IMR-90 (cell line): ENCODE data around the gene RUNX2. TPM values are rescaled to one million over a fixed set of nuclear protein-coding genes. Genes with fewer than 3 reads are reported as not detected.
A peak's percentile ranks its signal among the peaks of the same experiment; 100 is the strongest.

ENCODE experiments used
- ATAC-seq: fragments of 200-7000 bp; cut with Tn5 transposase; 2 replicates; pipeline ENCODE4 v1.9.1; 2020; ENCODE audit warnings: low read depth, mild to moderate bottlenecking, moderate library complexity
- BruUV-seq: library from RNA; stranded (reverse); fragments of 400-500 nt; replicated peaks from 2 replicates; lab custom pipeline; 2021; lab: Mats Ljungman, UMichigan
- CTCF ChIA-PET: fragments of 300-600 bp; formaldehyde crosslinking; extraction: SDS; loops from one replicate; lab custom pipeline; 2021; ENCODE audit warnings: antibody characterized with exemption; lab: Yijun Ruan, JAX
- POLR2A ChIA-PET: fragments of 300-600 bp; sonication (Branson Sonifier 250); formaldehyde crosslinking; loops from one replicate; lab custom pipeline; 2022; ENCODE audit warnings: antibody characterized with exemption; ENCODE audit not compliant: unreplicated experiment; lab: Charles Lee
- DNase-seq: peaks from one replicate; pipeline ENCODE4 v3.0.0; 2013
- H2AFZ ChIP-seq: replicated peaks from 2 replicates; pipeline ENCODE3; 2013; ENCODE audit warnings: low read length, mild to moderate bottlenecking; ENCODE audit not compliant: poor library complexity
- H2AK5ac ChIP-seq: 2 replicates; pipeline ENCODE4 v1.6.1; 2013; ENCODE audit warnings: low read depth, low read length, inconsistent platforms
- H2AK9ac ChIP-seq: replicated peaks from 2 replicates; pipeline ENCODE3; 2013; ENCODE audit warnings: mild to moderate bottlenecking, low read depth, low read length, moderate library complexity; ENCODE audit not compliant: poor library complexity
- H2BK120ac ChIP-seq: 2 replicates; pipeline ENCODE4 v1.6.1; 2013; ENCODE audit warnings: low read depth, low read length, inconsistent platforms
- H2BK15ac ChIP-seq: 3 replicates; pipeline ENCODE4 v1.6.1; 2013; ENCODE audit warnings: low read depth, low read length, inconsistent platforms
- H2BK20ac ChIP-seq: 2 replicates; pipeline ENCODE4 v1.6.1; 2013; ENCODE audit warnings: low read depth, mild to moderate bottlenecking, inconsistent platforms, low read length, moderate library complexity
- H2BK5ac ChIP-seq: 2 replicates; pipeline ENCODE4 v1.6.1; 2013; ENCODE audit warnings: mild to moderate bottlenecking, low read depth, low read length, inconsistent platforms; ENCODE audit not compliant: poor library complexity, severe bottlenecking
- H3K14ac ChIP-seq: replicated peaks from 2 replicates; pipeline ENCODE4 v1.6.1; 2013; ENCODE audit warnings: low read depth, low read length, inconsistent platforms
- H3K18ac ChIP-seq: 2 replicates; pipeline ENCODE4 v1.6.1; 2013; ENCODE audit warnings: low read depth, low read length, control low read depth
- H3K23ac ChIP-seq: 2 replicates; pipeline ENCODE4 v1.6.1; 2013; ENCODE audit warnings: low read depth, low read length, inconsistent platforms
- H3K27ac ChIP-seq: 2 replicates; pipeline ENCODE4 v1.5.1; 2013; ENCODE audit warnings: mild to moderate bottlenecking, control low read depth, low read length; ENCODE audit not compliant: insufficient read depth
- H3K27me3 ChIP-seq: 2 replicates; pipeline ENCODE4 v1.6.1; 2013; ENCODE audit warnings: low read length; ENCODE audit not compliant: control insufficient read depth, insufficient read depth
- H3K36me3 ChIP-seq: 2 replicates; pipeline ENCODE4 v1.6.1; 2013; ENCODE audit warnings: low read length, mixed read lengths; ENCODE audit not compliant: control insufficient read depth, insufficient read depth
- H3K4ac ChIP-seq: 2 replicates; pipeline ENCODE4 v1.6.1; 2013; ENCODE audit warnings: low read depth, low read length, inconsistent platforms
- H3K4me1 ChIP-seq: 2 replicates; pipeline ENCODE4 v1.6.1; 2013; ENCODE audit warnings: low read length, mixed read lengths; ENCODE audit not compliant: control insufficient read depth, insufficient read depth
- H3K4me2 ChIP-seq: 2 replicates; pipeline ENCODE4 v1.6.1; 2013; ENCODE audit warnings: low read depth, mild to moderate bottlenecking, control low read depth, low read length, moderate library complexity
- H3K4me3 ChIP-seq: 2 replicates; pipeline ENCODE4 v1.5.1; 2013; ENCODE audit warnings: low read depth, mild to moderate bottlenecking, control low read depth, low read length, moderate library complexity; ENCODE audit not compliant: insufficient read depth
- H3K56ac ChIP-seq: 2 replicates; pipeline ENCODE4 v1.6.1; 2013; ENCODE audit warnings: low read length, inconsistent platforms; ENCODE audit not compliant: insufficient read depth; ENCODE audit errors: extremely low read depth
- H3K79me1 ChIP-seq, 2 experiments: 2 replicates each; pipeline ENCODE4 v1.6.1; 2013; ENCODE audit warnings: low read length in 2 of 2, inconsistent platforms in 1 of 2, low read depth in 1 of 2
- H3K9ac ChIP-seq: 2 replicates; pipeline ENCODE4 v1.6.1; 2013; ENCODE audit warnings: low read depth, low read length, control low read depth
- H3K9me1 ChIP-seq: 2 replicates; pipeline ENCODE4 v1.6.1; 2013; ENCODE audit warnings: low read length, inconsistent platforms; ENCODE audit not compliant: insufficient read depth
- H3K9me3 ChIP-seq: 2 replicates; pipeline ENCODE4 v1.6.1; 2013; ENCODE audit warnings: low read length; ENCODE audit not compliant: control insufficient read depth, insufficient read depth
- H4K20me1 ChIP-seq: 2 replicates; pipeline ENCODE4 v1.6.1; 2013; ENCODE audit warnings: low read length, inconsistent platforms; ENCODE audit not compliant: insufficient read depth
- H4K5ac ChIP-seq: 2 replicates; pipeline ENCODE4 v1.6.1; 2013; ENCODE audit warnings: mild to moderate bottlenecking, low read depth, low read length, control low read depth
- H4K8ac ChIP-seq, 2 experiments: 2 replicates each; pipeline ENCODE4 v1.6.1; 2013; ENCODE audit warnings: low read depth in 2 of 2, low read length in 2 of 2, control low read depth in 1 of 2, inconsistent platforms in 1 of 2
- H4K91ac ChIP-seq: 2 replicates; pipeline ENCODE4 v1.6.1; 2013; ENCODE audit warnings: low read depth, low read length, inconsistent platforms; ENCODE audit not compliant: insufficient read depth
- BHLHE40 ChIP-seq: fragments of 150-350 bp; IDR thresholded peaks from 2 replicates; pipeline ENCODE4 v1.6.1; 2016; ENCODE audit warnings: mild to moderate bottlenecking, low read depth, low read length
- FOS ChIP-seq: fragments of 150-350 bp; IDR thresholded peaks from 2 replicates; pipeline ENCODE4 v1.6.1; 2016; ENCODE audit warnings: low read depth, low read length
- MAFK ChIP-seq: IDR thresholded peaks from 2 replicates; pipeline ENCODE4 v1.6.1; 2012; ENCODE audit warnings: low read depth, low read length, improper control_type of control experiment
- MAZ ChIP-seq: IDR thresholded peaks from 2 replicates; pipeline ENCODE4 v1.6.1; 2012; ENCODE audit warnings: low read depth, mild to moderate bottlenecking, low read length, improper control_type of control experiment, moderate library complexity, borderline replicate concordance
- MXI1 ChIP-seq: IDR thresholded peaks from 2 replicates; pipeline ENCODE4 v1.6.1; 2012; ENCODE audit warnings: low read depth, mild to moderate bottlenecking, low read length, moderate library complexity, borderline replicate concordance
- NFE2L2 ChIP-seq: fragments of 150-350 bp; IDR thresholded peaks from 2 replicates; pipeline ENCODE4 v1.6.1; 2016; ENCODE audit warnings: low read depth, mild to moderate bottlenecking, low read length
- POLR2A ChIP-seq: IDR thresholded peaks from 2 replicates; pipeline ENCODE4 v1.6.1; 2012; ENCODE audit warnings: mild to moderate bottlenecking, low read depth, low read length
- RAD21 ChIP-seq: IDR thresholded peaks from 2 replicates; pipeline ENCODE4 v1.6.1; 2012; ENCODE audit warnings: low read length, improper control_type of control experiment
- RCOR1 ChIP-seq: IDR thresholded peaks from 2 replicates; pipeline ENCODE4 v1.6.1; 2012; ENCODE audit warnings: mild to moderate bottlenecking, low read length, improper control_type of control experiment; ENCODE audit not compliant: insufficient replicate concordance
- RFX5 ChIP-seq: IDR thresholded peaks from 2 replicates; pipeline ENCODE4 v1.8.0; 2012; ENCODE audit warnings: low read depth, mild to moderate bottlenecking, low read length, moderate library complexity
- SMC3 ChIP-seq: fragments of 150-350 bp; IDR thresholded peaks from 2 replicates; pipeline ENCODE4 v1.6.1; 2016; ENCODE audit warnings: low read depth, mild to moderate bottlenecking, antibody characterized with exemption, low read length, moderate library complexity
- WGBS, 2 experiments: methylation state at CpG; one replicate each; pipeline versions ENCODE4 v1.1.5 to v1.1.7; 2013; ENCODE audit warnings: missing lambda C conversion rate in 2 of 2; ENCODE audit not compliant: insufficient read length in 1 of 2; ENCODE audit errors: extremely low coverage in 2 of 2; 5-methylcytosine and 5-hydroxymethylcytosine counted together
- dilution Hi-C: fragments of 300-500 bp; cut with HindIII; formaldehyde crosslinking; loops from one replicate; pipeline ENCODE4 v1.14.3; 2018; ENCODE audit warnings: low sequenced_read_pairs; ENCODE audit not compliant: unreplicated experiment
- in situ Hi-C: fragments of 300-500 bp; cut with MboI; formaldehyde crosslinking; loops from 3 replicates; pipeline ENCODE4 v1.14.3; 2019; ENCODE audit warnings: low sequenced_read_pairs, inconsistent platforms, mixed read lengths
- intact Hi-C: fragments of 100-400 bp; cut with micrococcal nuclease; formaldehyde crosslinking; loops from 2 replicates; pipeline ENCODE4 v1.10.0; 2022
- polyA plus RNA-seq, 3 experiments: library from polyadenylated mRNA; depleted of rRNA; stranded (reverse); fragments of >200 nt; gene quantifications; 2 replicates each; pipeline ENCODE4 v1.2.3, GENCODE V29; 2012; ENCODE audit warnings: low replicate concordance in 1 of 3
- total RNA-seq: library from RNA; depleted of rRNA; stranded (reverse); fragments of >200 nt; gene quantifications from 2 replicates; pipeline ENCODE4 v1.2.3, GENCODE V29; 2012
- TF ChIP-seq, protein P1 (sequence below): fragments of 150-350 bp; IDR thresholded peaks from 2 replicates; pipeline ENCODE4 v1.6.1; 2017; ENCODE audit warnings: mild to moderate bottlenecking, antibody characterized with exemption, low read length, low read depth
- TF ChIP-seq, protein P2 (sequence below): fragments of 150-350 bp; IDR thresholded peaks from 2 replicates; pipeline ENCODE4 v1.6.1; 2016; ENCODE audit warnings: low read depth, mild to moderate bottlenecking, low read length, moderate library complexity, borderline replicate concordance
- TF ChIP-seq, protein P3 (sequence below): conservative IDR thresholded peaks from 2 replicates; pipeline ENCODE4 v1.5.1; 2012; ENCODE audit warnings: mild to moderate bottlenecking, low read depth, low read length, improper control_type of control experiment

Gene RUNX2
- total and polyA plus RNA-seq, 2 of the 4 experiments (the other 2 are of a cell fraction) = 2.3 to 4.7 TPM

DNA sequence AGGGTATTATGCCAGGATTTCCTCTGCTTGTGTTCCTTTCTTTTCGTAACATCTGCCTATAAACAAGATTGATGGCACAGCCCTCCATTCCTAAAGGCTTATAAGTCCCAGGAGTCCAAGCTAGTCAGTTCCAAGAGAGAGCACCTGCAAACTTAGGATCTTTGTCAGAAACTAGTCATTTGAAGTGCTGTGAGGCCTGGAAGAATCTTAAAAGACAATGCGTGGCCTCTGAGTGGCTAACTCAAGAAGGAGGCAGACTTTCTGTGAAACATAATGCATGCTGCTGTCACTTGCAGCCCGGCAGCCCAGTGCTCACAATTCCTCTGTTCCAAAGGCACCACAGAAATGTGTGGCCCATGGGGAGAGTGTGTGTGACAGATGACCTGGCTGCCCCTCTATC lies 184.6 kb downstream of the RUNX2 start:
- H3K36me3 ChIP-seq = 0 out of 2 replicates have a peak, but pooled peaks cover 2% of the 10 kb centered on the region
- POLR2A ChIA-PET = no interaction called here
- in situ Hi-C loops = no loop called here
- H2BK120ac ChIP-seq = no peak overlapping the region
- H3K4ac ChIP-seq = no peak overlapping the region
- no peak for ATAC-seq
- H2AK5ac ChIP-seq = no peak overlapping the region
- H4K91ac ChIP-seq = no peak overlapping the region
- H3K9ac ChIP-seq = no peak overlapping the region
- 0 out of 3 replicates have a peak overlapping the region, but pooled peaks have one; percentile 9 for H2BK15ac ChIP-seq
- peaks cover 2% of the 10 kb centered on the region; the same call in 1 of the 2 replicates for H3K4me1 ChIP-seq
- TF ChIP-seq MXI1 (no peak), RCOR1 (no peak), MAZ (no peak), FOS (no peak), SMC3 (no peak), RAD21 (no peak), RFX5 (no peak), NFE2L2 (no peak), POLR2A (no peak), MAFK (no peak), BHLHE40 (no peak)
- TF ChIP-seq, protein P1, sequence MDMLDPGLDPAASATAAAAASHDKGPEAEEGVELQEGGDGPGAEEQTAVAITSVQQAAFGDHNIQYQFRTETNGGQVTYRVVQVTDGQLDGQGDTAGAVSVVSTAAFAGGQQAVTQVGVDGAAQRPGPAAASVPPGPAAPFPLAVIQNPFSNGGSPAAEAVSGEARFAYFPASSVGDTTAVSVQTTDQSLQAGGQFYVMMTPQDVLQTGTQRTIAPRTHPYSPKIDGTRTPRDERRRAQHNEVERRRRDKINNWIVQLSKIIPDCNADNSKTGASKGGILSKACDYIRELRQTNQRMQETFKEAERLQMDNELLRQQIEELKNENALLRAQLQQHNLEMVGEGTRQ = no peak
- TF ChIP-seq, protein P2, sequence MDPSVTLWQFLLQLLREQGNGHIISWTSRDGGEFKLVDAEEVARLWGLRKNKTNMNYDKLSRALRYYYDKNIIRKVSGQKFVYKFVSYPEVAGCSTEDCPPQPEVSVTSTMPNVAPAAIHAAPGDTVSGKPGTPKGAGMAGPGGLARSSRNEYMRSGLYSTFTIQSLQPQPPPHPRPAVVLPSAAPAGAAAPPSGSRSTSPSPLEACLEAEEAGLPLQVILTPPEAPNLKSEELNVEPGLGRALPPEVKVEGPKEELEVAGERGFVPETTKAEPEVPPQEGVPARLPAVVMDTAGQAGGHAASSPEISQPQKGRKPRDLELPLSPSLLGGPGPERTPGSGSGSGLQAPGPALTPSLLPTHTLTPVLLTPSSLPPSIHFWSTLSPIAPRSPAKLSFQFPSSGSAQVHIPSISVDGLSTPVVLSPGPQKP = no peak
- TF ChIP-seq, protein P3, sequence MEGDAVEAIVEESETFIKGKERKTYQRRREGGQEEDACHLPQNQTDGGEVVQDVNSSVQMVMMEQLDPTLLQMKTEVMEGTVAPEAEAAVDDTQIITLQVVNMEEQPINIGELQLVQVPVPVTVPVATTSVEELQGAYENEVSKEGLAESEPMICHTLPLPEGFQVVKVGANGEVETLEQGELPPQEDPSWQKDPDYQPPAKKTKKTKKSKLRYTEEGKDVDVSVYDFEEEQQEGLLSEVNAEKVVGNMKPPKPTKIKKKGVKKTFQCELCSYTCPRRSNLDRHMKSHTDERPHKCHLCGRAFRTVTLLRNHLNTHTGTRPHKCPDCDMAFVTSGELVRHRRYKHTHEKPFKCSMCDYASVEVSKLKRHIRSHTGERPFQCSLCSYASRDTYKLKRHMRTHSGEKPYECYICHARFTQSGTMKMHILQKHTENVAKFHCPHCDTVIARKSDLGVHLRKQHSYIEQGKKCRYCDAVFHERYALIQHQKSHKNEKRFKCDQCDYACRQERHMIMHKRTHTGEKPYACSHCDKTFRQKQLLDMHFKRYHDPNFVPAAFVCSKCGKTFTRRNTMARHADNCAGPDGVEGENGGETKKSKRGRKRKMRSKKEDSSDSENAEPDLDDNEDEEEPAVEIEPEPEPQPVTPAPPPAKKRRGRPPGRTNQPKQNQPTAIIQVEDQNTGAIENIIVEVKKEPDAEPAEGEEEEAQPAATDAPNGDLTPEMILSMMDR = no peak
- H3K27ac ChIP-seq = no peak overlapping the region
- no peak overlapping the region for H3K56ac ChIP-seq
- no peak overlapping the region for H2AFZ ChIP-seq
- H3K18ac ChIP-seq = no peak overlapping the region
- H3K9me3 ChIP-seq = no peaks in the 10 kb centered on the region
- no TSS peak for BruUV-seq
- H4K8ac ChIP-seq = no peak overlapping the region
- no peak overlapping the region for H3K14ac ChIP-seq
- H2BK20ac ChIP-seq = no peak overlapping the region
- no peak overlapping the region for H2AK9ac ChIP-seq
- no CpG with 5 or more reads among the region's 3 CpGs for WGBS, 2 experiments
- CTCF ChIA-PET = no interaction called here
- dilution Hi-C loops = no loop called here
- no peaks in the 10 kb centered on the region for H3K27me3 ChIP-seq
- peaks cover 3% of the 10 kb centered on the region; the same call in 1 of the 2 replicates for H3K9me1 ChIP-seq
- intact Hi-C loops = no loop called here
- H3K4me2 ChIP-seq = no peak overlapping the region
- H3K23ac ChIP-seq = no peak overlapping the region
- H4K20me1 ChIP-seq = no peaks in the 10 kb centered on the region
- peaks cover 0 to 26% of the 10 kb centered on the region in 2 experiments; a peak in 2 of 4 replicates for H3K79me1 ChIP-seq
- no peak overlapping the region for H2BK5ac ChIP-seq
- DNase-seq = no peak
- no peak overlapping the region for H4K5ac ChIP-seq
- no peak overlapping the region for H3K4me3 ChIP-seq
